HFF-Myc (cell line): ENCODE measurements around the gene IMMP2L.

Experiments used
- DNase-seq: peaks from one replicate; pipeline ENCODE4 v3.0.0-alpha.2; 2011; ENCODE audit warnings: low read depth; ENCODE audit errors: extremely low read depth
- H3K4me3 ChIP-seq: replicated peaks from 2 replicates; pipeline ENCODE4 v1.5.1; 2011; ENCODE audit warnings: low read depth, mild to moderate bottlenecking, control low read depth, low read length
- TF ChIP-seq, protein P1 (sequence below): IDR thresholded peaks from 2 replicates; pipeline ENCODE4 v1.5.1; 2012; ENCODE audit warnings: mild to moderate bottlenecking, low read depth, low read length, control low read depth; ENCODE audit errors: missing control alignments

Gene IMMP2L

DNA sequence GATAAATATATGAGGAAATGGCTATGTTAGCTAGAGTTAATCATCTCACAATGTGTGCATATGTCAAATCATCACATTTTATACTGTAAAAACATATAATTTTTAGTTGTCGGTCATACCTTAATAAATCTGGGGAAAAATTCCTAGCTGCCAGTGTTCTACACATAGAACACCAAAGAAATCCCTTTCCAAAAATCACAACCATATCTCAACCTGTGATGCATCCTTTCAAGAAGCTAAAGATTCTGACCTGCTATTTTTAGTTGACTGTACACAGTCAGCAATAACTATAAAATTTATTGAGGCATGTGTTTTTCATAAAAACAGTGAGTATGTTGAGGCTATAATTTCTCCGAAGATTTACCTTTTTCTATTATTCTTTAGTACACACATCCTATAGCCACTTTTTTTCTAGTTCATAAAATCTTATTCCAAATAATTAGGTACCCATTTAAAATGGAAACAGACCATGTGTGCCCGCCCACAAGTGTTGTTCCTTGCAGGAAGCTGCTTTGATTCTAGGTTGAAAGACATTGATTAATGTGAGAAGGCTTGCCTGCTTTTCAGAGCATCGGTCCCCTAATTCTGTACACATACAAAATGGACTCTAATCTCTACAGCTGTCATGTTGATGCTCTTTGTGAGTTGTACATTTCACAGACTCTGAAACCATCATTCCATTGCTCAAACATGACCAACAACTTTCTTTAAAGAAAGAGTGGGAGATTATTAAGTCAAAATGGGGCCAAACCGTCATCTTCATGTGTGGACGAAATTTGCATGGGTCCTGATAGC lies 588.9 kb downstream of the IMMP2L start:
- TF ChIP-seq, protein P1, sequence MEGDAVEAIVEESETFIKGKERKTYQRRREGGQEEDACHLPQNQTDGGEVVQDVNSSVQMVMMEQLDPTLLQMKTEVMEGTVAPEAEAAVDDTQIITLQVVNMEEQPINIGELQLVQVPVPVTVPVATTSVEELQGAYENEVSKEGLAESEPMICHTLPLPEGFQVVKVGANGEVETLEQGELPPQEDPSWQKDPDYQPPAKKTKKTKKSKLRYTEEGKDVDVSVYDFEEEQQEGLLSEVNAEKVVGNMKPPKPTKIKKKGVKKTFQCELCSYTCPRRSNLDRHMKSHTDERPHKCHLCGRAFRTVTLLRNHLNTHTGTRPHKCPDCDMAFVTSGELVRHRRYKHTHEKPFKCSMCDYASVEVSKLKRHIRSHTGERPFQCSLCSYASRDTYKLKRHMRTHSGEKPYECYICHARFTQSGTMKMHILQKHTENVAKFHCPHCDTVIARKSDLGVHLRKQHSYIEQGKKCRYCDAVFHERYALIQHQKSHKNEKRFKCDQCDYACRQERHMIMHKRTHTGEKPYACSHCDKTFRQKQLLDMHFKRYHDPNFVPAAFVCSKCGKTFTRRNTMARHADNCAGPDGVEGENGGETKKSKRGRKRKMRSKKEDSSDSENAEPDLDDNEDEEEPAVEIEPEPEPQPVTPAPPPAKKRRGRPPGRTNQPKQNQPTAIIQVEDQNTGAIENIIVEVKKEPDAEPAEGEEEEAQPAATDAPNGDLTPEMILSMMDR = no peak
- H3K4me3 ChIP-seq = no peak overlapping the region
- no peak for DNase-seq

DNA sequence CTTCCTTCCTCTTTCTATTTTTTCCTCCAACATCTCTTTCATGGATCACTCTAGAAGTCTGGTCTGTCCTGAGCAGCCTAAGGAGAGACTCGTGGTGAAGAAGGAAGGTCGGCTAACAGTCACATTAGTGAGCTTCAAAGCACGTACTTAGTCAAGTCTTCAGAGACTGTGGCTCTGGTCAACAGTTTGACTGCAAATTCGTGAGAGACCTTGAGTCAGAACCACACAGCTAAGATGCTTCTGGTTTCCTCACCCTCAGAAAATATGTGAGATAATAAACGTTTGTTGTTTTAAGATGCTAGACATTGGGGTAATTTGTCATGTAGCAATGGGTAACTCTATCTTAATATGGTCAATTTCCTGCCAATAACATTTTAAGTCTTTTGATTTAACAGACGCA lies 597.5 kb downstream of the IMMP2L start:
- no peak overlapping the region for H3K4me3 ChIP-seq
- TF ChIP-seq, protein P1 = no peak
- DNase-seq = no peak

DNA sequence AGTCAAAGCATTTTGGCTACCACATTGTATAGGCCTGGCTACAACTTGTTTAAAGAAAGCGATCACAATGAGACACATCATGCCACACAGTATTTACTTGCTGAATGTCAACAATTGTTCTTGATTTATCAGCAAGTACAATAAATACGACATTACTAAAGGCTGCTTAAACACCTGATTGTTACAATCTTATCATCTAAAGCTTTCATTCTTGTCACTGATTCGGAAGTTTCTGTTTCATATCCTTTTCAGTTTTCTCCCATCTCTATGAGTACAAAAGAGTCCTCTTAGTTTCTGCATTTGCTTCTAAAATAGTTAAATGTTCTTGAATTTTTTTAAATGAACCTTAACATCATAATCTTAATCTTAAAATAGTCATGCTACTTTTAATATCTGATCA lies 599.5 kb downstream of the IMMP2L start:
- H3K4me3 ChIP-seq = no peak overlapping the region
- no peak for DNase-seq
- TF ChIP-seq, protein P1 = no peak

DNA sequence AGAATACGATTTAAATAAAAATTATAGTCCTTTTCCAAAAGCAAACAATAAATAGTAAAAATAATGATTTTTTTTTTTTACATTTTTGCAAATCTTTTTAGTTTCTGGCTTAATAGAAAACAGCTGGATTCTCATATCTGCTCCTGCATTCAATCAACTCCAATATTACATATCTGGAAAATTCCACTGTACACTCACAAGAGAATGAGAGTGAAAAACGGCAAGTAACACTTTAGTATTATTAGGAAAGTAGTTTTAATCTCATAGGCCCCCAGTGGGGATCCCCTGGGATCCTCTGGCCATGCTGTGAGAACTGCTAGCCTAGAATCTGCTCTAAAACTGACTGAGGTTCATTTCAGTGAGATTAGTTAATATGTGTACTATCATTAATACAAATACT lies 599.9 kb downstream of the IMMP2L start:
- H3K4me3 ChIP-seq = no peak overlapping the region
- no peak for DNase-seq
- TF ChIP-seq, protein P1 = no peak

DNA sequence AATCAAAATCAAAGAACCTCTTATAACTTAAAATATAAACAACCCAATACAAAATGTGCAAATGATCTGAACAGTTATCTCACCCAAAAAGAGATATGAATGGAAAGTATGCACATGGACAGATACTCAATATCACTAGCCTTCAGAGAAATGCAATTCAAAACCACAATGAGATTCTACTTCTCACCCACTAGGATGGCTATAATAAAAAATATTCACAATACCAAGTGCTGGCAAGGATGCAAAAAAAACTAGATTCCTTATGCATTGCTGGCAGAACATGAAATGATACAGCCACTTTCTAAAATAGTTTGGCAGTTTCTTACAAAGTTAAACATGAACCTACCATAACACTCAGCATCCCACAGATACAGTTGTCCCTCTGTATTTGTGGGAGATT lies 601.5 kb downstream of the IMMP2L start:
- TF ChIP-seq, protein P1 = no peak
- no peak overlapping the region for H3K4me3 ChIP-seq
- DNase-seq = no peak

DNA sequence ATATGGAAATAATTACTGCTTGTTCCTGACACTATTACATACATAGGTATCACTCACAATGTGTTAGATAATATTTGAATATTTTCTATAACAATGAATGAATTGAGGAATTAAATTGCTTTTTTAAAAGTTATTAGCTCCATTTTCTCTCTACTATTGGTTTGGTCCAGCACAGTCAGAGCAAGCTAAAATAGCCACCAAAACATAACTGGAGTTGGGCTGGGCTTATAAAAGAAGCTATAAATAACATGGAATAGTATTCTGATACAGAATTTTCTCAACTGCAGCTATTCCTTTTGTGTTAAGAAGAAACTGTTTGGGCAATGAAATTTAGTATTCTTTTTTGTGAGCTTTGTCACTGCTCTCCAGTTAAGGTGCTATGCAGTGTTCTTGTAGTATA lies 614.0 kb downstream of the IMMP2L start:
- no peak for DNase-seq
- TF ChIP-seq, protein P1 = no peak
- H3K4me3 ChIP-seq = no peak overlapping the region

DNA sequence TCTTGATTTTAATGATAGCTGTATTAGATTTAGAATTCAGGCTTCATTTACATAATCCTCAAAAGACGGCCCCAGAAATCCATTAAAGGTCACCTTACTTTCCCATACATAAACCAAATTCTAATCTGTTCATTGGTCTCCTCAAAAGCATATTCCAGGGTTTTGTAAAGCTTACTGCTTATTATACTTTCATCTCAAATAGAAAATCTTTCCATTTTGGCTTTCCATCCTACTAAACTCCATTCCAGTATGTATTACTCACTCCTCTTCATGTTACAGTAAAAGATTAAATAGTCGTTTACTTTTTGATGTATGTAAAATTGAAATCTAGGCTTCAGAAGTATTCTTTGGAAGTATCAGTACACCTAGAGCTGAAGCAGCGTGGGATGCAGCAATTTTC lies 614.9 kb downstream of the IMMP2L start:
- no peak overlapping the region for H3K4me3 ChIP-seq
- TF ChIP-seq, protein P1 = no peak
- no peak for DNase-seq
